GM13976 (cell line): ENCODE measurements around the gene SF3B3.

ENCODE experiments used
- DNase-seq: peaks from one replicate; pipeline ENCODE4 v3.0.0; 2012; ENCODE audit warnings: low spot score
- CTCF ChIP-seq: IDR thresholded peaks from 2 replicates; pipeline ENCODE4 v1.5.1; 2012; ENCODE audit warnings: borderline replicate concordance, mild to moderate bottlenecking; ENCODE audit not compliant: insufficient read depth; ENCODE audit errors: extremely low read depth, missing control alignments, control extremely low read depth
- in situ Hi-C: fragments of 300-500 bp; cut with MboI; formaldehyde crosslinking; loops from one replicate; pipeline ENCODE4 v1.12.0; 2022; ENCODE audit warnings: low sequenced_read_pairs, mixed read lengths, inconsistent platforms; ENCODE audit not compliant: unreplicated experiment

Gene SF3B3

GRCh38 chr16:70490261-70490660, 33.4 kb upstream of the SF3B3 start:
- TF ChIP-seq CTCF = no peak
- DNase-seq = no peak
- in situ Hi-C loops = no loop called here

- TF ChIP-seq CTCF = no peak
- in situ Hi-C loops = no loop called here
- no peak for DNase-seq
Measured at GRCh38 chr16:70493802-70494201, 29.8 kb upstream of the SF3B3 start.

- no peak for DNase-seq
- no peak for TF ChIP-seq CTCF
- in situ Hi-C loops = no loop called here
Measured at GRCh38 chr16:70494202-70494770, 29.3 kb upstream of the SF3B3 start.

GRCh38 chr16:70494777-70495176, 28.8 kb upstream of the SF3B3 start:
- in situ Hi-C loops = no loop called here
- TF ChIP-seq CTCF = no peak
- no peak for DNase-seq

- no peak for TF ChIP-seq CTCF
- no peak for DNase-seq
- in situ Hi-C loops = no loop called here
Measured at GRCh38 chr16:70495425-70496182, 28.0 kb upstream of the SF3B3 start.

GRCh38 chr16:70496513-70496912, 27.1 kb upstream of the SF3B3 start:
- no peak for DNase-seq
- in situ Hi-C loops = no loop called here
- TF ChIP-seq CTCF = no peak
